Measurements from ENCODE around the gene FIP1L1.

Gene FIP1L1

DNA sequence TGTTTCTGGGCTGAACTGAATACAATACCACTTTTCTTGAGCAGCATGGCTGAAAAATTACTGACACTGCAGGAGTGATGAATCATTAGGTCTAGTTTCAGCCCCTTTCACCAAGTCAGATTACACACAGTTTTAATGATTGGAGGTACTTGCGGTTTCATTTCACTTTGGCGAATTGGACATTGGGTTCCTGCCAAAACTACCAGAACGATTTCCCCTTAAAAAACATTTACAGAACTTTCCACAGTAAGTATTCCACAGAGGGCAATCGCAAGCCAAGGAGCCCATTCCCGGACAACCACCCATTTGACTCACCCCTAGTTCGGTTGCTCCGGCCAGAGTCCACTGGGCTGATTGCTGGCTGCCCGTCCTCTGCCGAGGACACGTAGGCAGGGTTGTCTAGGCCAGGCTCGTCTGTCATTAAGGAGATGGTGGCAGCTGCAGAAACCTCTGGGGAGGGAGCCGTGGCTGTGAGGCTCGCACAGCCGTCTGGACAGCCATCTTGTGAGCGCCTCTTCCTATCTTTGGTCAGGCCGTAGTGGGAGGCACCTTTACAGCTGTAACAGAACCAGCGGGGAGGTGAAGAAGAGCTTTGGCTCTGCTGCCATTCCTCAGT, 130.3 kb downstream of the FIP1L1 start:
- DNase-seq = no peak

DNA sequence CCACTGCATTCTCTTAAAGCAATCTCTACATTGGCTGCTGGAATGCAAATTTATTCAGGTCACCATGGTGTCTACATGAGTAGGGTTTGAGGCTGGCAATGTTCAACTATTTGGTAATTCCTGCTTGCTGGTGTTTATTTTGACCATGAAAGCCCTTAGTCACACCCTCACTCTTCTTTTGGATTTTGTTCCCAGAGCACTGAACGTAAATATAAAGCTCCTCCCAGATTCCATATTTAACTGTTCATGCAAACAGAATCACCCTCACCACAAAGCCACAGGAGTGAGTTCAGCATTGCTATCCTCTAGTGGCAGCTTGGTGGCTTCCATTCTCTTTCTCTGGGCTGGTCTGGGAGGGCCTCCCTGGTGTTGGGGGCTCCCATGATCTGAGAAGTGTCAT, 131.0 kb downstream of the FIP1L1 start:
- no peak for DNase-seq

DNA sequence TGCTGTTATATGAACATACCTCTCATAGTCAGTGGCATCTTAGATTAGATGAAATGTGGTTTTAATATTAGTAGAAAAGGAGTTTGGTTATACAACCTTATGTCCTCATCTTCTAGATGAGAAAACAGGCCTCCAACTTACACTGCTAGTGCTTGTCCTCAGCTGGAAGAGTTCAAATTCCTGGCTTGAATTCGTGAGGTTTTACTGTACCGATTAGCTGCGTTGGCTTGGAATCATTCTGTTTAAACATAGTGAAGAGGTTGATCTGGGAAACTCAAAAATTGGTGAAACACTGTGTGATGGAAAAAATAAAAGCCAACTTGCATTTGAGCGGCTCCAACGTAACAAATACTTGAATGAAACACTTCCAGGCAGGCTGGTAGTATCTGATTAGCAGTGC, 132.9 kb downstream of the FIP1L1 start:
- no peak for DNase-seq
